OCI-M2 (cell line): Measurements from ENCODE around the gene TMEM183A.
A peak's percentile ranks its signal among the peaks of the same experiment; 100 is the strongest.
"Not testable (repeated sequence)": the region's sequence is repeated elsewhere in the genome, so short reads cannot be mapped to it uniquely, and the experiment has no call there.

Experiments used
- DNase-seq: peaks from one replicate; lab custom pipeline; 2025; ENCODE audit not compliant: unreplicated experiment; lab: John Stamatoyannopoulos, UW

The TMEM183A gene, protein sequence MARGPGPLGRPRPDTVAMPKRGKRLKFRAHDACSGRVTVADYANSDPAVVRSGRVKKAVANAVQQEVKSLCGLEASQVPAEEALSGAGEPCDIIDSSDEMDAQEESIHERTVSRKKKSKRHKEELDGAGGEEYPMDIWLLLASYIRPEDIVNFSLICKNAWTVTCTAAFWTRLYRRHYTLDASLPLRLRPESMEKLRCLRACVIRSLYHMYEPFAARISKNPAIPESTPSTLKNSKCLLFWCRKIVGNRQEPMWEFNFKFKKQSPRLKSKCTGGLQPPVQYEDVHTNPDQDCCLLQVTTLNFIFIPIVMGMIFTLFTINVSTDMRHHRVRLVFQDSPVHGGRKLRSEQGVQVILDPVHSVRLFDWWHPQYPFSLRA

DNA sequence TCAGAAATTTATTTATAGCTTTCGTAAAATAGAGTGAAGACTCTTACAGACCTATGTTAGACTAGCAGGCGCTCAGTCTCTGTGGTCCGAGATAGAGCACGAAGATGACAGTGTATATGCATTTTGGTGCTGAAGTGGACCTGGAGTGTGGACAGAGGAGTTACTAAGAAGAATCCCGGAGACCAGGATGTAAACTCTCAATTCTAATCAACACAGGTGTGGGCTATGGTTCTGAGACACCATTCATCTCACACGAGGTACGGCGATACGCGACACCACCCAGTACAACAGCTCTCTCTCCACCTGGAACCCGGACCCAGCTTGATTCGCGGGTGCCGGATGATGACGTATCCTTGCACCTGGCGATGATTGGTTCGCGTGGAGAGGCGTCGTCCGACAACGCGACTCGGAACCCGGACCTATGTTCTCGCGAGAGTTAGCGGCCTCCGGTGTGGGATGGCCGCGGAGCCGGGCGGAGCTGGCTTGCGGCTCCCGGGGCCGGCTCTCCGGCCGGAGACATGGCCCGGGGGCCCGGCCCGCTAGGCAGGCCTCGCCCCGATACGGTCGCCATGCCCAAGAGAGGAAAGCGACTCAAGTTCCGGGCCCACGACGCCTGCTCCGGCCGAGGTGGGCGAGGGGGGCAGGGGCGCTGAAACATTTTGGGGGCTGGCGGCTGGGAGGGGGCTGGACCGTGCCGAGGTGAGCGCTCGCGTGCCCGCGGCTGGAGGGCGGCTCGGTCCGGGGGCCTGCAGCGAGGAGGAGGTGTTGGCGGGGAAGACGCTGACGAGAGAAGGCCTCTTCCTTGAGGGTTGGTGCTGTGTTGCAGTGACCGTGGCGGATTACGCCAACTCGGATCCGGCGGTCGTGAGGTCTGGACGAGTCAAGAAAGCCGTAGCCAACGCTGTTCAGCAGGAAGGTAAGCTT, at the start of gene TMEM183A:
TSS of gene TMEM183A (plus strand) at position 427 of the 924 bp plus-strand sequence. CDS start at position 519, 92 bp downstream.
- peak; percentile 20 for DNase-seq

DNA sequence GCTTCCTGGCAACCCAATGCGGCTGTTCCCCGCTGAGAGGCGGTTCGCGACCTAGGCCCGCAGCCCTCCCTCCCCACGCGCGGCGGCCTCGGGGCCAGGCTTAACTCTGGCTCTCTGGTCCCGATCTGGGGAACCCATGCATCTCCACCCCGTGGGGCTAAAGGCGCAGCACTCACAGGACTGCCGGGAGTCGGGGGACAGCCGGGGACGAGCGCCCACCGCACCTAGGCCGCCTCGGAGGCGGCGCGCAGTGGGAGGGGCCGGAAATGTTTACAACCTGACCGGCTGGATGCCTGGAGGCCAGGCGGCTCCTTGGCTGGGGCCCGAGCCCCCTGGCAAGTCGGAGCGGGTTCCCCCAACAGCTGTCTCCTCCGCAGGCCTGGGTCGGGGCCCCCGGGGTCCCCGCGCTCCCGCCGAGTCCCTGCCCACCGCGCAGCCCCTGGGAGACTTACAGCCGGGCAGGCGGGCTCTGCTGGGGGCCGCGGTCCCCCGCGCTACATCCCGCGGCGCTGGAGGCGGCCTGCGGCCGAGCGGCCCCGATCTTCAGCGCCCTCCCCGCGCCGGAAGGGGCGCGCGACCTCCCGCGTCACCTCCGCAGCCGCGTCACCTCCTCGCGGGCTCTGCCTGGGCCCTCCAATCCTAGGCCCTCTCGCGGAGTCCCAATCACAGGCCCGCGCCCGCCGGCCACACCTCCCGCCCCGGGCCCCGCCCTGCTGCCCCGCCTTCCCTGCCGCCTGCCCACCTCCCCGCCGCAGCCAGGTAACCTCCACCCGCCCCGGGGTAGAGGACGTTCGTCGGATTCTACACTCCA, 49.2 kb upstream of the TMEM183A start, which contains the start of gene ADIPOR1:
TSS of gene ADIPOR1 (minus strand) at position 580 of the 811 bp plus-strand sequence. CDS start 7,242 bp downstream, outside the sequence.
- no peak for DNase-seq

DNA sequence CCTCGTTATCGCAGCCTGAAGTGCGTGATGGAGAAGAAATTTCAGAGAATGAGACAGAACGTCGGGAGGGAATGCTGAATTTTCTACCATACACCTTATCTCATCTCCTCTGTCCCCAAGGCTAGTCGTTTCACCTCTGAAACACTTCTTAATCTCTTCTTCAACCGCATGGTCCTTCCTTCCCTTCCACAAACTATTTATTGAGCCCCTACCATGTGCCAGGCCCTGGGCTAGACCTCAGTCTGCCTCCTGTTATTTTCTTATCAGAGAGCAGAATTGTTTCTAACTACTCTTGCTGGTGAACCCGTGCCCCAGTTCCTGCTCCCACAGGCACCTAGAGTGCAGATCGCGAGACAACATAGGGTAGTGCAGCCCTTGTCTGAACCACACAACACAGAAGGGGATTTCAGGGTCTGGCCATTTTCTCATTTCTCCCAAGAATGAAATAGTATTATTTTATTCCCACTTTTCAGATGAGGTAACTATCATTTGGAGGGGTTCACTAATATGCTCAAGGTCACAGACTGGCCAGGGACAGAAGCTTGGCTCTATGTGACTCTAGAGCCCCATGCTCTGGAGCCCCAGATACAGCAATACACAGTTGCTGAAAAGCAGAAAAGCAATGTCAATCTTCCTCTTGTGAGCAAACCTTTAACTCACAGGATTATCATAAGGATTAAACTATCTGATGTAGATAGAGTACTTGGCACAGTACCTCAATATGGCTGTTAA, 48.5 kb upstream of the TMEM183A start:
- DNase-seq = no peak

DNA sequence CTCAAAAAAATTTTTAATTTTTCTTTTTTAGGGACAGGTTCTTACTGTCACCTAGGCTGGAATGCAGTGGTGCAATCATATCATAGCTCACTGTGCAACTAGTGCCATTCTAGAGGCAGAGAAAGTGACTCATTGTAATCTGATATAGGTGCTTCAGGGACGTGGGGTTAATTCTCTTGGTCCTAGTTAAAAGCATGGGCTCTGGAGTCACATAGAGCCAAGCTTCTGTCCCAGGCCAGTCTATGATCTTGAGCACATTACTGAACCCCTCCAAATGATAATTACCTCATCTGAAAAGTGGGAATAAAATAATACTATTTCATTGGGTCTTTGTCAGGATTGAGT, 47.9 kb upstream of the TMEM183A start:
- no peak for DNase-seq

DNA sequence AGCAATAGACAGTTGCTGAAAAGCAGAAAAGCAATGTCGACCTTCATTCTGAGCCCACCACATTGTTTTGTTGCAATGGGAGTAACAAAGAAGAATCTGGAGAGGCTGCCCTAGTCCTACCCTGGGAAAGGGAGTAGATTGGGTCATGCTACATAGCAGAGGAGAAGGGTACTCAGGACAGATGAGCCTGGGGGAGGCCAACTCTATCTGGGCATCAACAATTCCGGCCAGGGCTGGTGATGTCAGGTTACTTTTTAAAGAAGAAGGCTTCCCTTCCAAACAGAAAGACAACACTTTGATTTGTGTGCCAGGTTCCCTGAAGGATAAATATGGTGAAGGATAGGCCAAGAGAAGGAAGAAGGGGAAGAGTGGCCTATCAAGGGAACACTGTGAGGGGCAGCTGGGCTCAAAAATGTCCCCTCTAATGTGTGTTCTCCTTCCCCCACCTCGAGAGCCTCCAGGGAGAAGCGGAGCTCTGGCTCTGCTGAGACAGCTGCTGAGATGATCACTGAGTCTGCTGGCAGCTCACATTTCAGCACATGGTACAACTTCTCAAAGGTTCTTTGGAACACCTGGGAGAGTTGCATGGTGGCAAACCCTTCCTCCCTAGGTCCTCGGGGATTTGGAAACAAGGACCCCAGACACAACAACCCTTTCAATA, 45.8 kb upstream of the TMEM183A start:
- DNase-seq = no peak

DNA sequence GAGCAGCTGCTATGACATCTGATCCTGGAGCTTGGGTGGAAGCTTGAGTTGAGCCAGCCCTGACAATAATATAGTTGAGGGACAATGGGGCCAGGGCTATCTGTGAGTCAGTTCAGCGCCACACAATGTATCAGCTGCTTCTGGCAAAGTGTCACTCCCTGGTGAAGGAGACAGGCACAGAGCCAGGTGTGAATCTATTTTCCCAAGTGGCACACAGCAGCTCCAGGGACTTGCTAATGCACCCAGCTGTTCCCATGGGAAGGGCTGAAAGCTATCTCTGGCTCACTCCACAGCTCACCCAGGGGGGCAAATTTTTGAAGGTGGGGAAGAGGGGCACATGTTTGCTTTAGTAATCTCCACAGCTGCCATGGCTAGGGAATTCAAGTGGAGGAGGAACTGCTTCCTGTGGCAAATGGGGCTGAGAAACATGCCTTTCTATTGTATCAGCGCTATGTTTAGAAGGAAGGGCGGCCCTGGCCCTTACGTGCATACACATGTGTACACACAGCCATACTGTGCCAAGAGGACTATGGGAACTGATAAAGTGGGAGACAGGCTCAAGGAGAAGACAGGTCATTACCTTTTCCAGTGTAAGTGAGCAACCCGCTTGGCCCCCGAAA, 42.3 kb upstream of the TMEM183A start:
- DNase-seq = no peak

DNA sequence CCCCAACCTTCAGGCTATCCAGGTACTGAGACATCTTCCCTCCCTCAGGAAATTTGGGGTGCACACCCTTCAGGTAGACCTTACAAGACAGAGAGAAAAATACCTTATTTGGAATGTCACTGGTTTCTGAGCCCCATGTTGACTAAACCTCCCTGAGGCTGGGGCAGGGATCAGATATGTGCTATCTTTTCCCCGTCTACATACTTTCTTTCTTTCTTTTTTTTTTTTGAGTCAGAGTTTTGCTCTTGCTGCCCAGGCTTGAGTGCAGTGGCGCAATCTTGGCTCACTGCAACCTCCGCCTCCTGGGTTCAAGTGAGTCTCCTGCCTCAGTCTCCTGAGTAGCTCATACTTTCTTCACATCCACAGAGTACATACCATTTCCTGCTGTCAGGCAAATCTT, 41.8 kb upstream of the TMEM183A start:
- DNase-seq = no peak

DNA sequence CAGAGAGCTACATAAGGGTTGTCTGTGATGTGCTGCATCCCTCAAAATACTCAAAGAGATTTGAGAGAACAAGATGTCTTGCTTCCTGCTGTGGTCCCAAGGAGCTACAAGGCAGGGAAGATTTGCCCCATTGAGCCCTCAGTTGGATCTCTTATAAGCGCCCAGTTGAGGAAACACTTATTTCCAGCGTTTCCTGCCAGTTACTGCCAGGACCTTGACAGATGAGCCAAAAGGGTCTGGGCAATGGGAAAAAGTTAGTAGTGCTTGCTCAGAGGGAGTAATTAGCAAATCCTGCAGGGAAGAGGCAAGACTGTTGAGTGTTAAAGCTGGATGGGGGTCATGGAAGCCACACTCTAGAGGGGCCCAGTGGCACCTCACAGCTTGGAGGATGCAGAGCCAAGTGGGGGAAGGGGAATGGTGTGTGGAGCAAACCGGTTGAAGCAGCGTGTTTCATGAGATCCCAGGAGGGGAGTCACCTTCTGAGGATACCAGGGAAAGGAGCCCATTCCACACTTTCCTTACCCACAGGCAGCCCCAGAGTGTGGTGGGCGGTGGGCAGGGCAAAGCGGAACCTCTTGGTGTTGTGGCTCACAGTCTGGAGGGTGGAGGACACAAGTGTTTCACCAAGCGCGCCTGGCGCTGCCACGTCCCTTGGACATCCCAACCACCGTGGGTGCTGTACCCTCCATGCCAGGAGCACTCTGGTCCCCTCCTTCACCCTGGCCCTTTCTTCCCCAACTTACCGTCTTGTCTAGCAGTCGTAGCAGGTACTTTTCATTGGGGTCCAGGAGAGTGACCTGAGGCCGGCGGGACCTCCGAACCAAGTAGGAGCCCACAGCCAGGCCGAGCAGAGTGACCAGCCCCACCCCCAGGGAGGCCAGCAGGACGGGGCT, 40.9 kb upstream of the TMEM183A start:
- DNase-seq = no peak

DNA sequence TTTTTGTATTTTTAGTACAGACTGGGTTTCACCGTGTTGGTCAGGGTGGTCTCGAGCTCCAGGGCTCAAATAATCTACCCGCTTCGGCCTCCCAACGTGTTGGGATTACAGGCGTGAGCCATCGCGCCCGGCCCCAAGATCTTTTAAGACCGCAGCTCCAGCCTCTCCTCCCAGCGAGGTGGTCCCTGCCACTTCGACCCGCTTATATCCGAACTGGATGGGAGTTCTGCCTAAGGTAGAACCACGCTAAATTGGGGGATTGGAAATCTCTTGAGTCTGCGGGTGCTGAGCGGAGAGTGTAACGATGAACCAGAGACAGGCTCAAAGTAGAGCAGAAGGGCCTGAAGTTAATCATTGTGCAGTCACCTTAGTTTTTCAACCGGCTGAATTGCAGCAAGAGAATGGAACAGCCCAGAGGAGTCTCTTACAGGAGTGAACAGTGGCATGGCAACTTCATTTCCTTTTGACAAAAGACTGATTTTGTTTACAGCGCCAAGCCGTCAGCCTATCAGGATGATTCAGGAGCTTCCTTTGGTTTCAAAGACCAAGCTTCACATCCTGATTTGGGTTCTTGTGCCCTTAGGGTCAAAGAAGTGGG, 39.4 kb upstream of the TMEM183A start:
- no peak for DNase-seq

DNA sequence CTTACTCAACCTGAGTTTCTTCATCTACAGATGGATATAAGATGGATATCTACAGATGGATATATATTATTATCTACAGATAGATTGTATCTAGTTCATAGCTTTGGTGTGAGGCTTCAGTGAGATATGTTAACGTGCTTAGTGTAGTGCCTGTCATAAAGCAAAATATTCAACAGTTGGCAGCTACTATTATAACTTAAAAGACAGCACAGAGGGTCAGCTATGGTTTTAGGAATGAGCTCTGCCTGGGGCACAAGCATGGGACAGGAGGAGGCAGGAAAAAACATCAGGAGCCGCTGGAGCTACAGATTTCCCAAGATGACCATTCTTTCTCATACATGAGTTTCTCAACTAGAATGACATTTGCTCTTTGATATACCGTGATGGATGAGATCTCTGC, 38.8 kb upstream of the TMEM183A start:
- DNase-seq = no peak

DNA sequence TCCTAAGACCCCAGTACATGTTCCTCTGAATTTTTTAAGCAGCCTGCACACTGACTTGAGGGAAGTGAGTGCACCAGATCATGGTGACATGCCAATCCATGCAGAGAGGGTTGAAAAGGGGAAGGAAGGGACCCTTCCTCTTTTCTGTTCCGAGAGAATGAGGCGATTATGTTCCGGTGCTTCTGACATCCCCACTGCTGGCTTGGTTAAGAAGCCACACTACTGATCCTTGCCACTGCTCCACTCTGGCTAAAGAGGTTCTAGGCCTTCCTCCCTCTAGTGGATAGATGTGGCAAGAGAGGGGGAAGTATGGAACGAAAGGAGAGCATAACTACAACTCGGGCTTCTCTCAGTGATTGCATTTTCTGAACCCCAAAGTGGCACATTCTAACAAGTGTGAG, 38.3 kb upstream of the TMEM183A start:
- peak; percentile 86 for DNase-seq

DNA sequence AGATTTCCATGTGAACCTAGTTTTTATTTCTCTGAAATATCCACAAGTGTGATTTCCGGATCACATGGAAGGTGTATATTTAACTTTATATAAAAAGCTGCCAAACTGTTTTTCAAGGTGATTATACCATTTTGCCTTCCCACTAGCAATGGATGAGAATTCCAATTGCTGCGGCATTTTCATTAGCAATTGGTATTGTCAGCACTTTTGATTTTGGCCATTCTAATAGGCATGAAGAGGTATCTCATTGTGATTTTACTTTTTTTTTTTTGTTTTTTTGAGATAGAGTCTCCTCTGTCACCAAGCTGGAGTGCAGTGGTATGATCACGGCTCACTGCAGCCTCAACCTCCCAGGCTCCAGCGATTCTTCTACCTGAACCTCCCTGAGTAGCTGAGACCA, 35.1 kb upstream of the TMEM183A start:
- no peak for DNase-seq

DNA sequence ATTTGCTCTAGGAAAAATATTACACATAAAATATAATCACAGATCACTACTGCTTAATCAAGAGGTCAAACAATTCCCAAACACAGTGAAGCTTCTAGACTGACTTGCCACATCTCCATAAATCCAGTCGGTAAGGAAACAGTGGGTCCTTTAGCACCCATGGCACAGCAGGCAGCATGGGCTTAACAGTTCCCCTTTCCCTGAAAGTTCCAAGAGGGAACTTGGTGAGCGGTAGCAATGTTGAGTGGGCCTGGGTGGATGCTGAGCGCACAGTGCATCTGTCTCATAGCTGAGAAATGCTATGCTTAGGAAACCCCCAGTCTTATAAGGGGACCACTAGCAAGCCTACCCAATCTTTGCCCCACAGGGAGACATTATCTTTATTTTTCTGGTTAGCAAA, 32.3 kb upstream of the TMEM183A start:
- no peak for DNase-seq

DNA sequence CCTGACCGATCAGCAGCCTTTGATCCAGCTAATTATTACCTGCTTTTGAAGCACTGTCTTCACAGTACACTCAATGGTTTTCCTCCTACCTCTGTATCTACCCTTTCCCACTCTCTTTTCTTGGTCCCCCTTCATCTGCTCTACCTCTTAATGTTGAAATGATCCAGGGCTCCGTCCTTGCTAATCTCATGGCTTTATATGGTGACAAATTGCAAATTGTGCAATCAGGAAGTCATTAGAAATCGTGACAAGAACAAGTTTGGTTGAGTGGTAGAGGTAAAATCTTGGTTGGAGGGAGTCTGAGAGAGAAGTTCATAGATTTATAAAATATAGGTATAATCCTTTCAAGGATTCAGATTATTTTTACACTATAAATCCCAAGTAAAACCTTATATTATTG, 30.5 kb upstream of the TMEM183A start:
- DNase-seq = no peak

DNA sequence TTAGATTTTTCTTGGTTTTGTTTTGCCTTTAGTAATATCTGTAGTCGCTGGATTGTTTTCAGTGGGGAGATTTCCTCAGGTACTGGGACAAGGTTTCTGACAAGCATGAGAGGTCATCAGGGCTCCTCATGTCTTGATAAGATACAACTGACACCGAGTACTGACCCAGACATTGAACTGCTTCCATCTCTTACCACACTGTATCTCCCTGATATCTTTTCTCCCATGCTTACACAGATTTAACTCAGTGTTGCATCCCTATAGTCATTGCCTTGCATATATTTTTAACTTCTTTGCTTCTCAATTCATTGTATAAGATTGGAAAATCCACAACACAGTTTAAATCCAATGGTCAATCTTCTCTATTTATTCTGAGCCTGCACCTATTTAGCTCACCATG, 27.7 kb upstream of the TMEM183A start:
- no peak for DNase-seq

DNA sequence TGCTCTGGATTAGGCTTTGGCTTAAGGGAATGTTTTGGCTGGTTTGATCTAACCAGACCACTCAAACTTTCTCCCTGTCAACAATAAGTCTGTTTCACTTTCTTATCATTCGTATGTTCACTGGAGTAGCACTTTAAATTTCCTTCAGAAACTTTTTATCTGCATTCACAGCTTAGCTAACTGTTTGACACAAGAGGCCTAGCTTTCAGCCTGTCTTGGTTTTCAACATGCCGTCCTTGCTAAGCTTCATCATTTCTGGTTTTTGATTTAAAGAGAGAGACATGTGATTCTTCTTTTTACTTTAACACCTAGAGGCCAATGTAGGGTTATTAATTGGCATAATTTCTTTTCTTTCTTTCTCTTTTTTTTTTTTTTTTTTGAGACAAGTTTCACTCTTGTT, 25.2 kb upstream of the TMEM183A start:
- no peak for DNase-seq

DNA sequence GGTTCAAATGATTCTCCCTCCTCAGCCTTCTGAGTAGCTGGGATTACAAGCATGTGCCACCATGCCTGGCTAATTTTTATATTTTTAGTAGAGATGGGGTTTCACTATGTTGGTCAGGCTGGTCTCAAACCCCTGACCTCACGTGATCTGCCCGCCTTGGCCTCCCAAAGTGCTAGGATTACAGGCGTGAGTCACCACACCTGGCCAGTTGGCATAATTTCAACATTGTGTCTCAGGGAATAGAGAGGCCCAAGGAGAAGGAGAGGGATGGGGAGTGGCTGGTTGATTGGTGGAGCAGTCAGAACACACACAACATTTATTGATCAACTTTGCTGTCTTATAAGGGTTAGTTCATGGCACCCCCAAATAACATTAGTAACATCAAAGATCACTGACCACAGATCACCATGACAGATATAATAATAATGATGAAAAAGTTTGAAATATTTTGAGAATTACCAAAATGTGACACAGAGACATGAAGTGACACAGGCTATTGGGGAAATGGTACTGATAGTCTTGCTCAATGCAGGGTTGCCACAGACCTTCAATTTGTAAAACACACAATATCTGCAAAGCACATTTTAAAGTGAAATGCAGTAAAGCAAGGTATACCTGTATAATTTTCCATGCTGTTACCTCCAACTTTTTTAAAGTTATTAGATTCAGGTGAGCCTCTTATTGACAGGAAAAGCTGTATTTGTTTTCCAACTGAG, 24.3 kb upstream of the TMEM183A start:
- no peak for DNase-seq

DNA sequence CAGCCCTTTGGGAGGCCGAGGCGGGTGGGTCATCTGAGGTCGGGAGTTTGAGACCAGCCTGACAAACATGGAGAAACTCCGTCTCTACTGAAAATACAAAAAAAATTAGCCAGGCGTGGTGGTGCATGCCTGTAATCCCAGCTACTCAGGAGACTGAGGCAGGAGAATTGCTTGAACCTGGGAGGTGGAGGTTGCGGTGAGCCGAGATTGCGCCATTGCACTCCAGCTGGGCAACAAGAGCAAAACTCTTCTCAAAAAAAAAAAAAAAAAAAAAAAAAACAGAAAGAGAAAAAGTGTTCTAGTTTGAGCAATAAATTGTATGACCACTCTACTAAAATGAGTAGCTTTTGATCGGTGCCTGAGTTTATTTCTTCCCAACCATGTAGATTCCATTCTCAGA, 21.1 kb upstream of the TMEM183A start:
- not testable (repeated sequence) for DNase-seq
